Measurements from ENCODE around the gene SORCS3.

Gene SORCS3

DNA sequence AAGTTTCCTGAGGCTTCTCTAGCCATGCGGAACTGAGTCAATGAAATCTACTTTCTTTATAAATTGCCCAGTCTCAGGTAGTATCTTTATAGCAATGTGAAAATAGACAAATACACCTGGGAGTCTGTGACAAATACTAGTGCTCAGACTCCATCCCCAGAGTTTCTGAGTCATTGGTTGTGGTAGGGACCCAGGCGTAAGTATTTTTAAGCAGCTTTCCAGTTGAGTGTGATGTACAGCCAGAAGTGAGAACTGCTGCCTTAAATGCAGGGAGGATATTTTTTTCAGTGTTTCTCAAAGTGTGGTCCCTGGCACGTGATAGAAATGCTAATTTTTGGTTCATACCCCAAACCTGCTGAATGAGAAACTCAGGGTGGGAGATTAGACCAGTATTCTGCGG is 121.7 kb downstream of the SORCS3 start:
- Histone ChIP-seq H3K4me3 (no peak overlapping the region), H3K36me3 (no peaks in the 10 kb centered on the region), H3K27me3 (no peaks in the 10 kb centered on the region), H3K4me1 (peaks cover 0 to 6% (median 0%) of the 10 kb centered on the region in 10 experiments; a peak in 1 of 20 replicates), H3K9ac (no peak overlapping the region), H3K4me2 (no peak overlapping the region), H3K27ac (no peak overlapping the region), H3K9me3 (replicated peaks in 1 of 11) (no peaks in the 10 kb centered on the region), H4K20me1 (no peaks in the 10 kb centered on the region)
- no peak for TF ChIP-seq Cebpa-rat (IDR thresholded peaks at IDR 0.05)

GRCh38 chr10:104766341-104766740 is 125.3 kb downstream of the SORCS3 start:
- Histone ChIP-seq H3K27ac (no peak overlapping the region), H3K4me1 (peaks cover 0 to 10% (median 0%) of the 10 kb centered on the region in 10 experiments; a peak in 2 of 20 replicates), H3K36me3 (no peaks in the 10 kb centered on the region), H3K4me3 (no peak overlapping the region), H3K4me2 (no peak overlapping the region; a peak in 1 of 22 replicates), H3K27me3 (no peaks in the 10 kb centered on the region), H3K9ac (no peak overlapping the region), H3K9me3 (replicated peaks in 1 of 11) (no peaks in the 10 kb centered on the region), H4K20me1 (no peaks in the 10 kb centered on the region)
- no peak for TF ChIP-seq Cebpa-rat (IDR thresholded peaks at IDR 0.05)

GRCh38 chr10:104767282-104767681 is 126.2 kb downstream of the SORCS3 start:
- H3K27me3 ChIP-seq = no peaks in the 10 kb centered on the region
- TF ChIP-seq Cebpa-rat (IDR thresholded peaks at IDR 0.05) = no peak
- H3K9ac ChIP-seq = no peak overlapping the region
- H3K9me3 ChIP-seq (replicated peaks in 1 of 11) = no peaks in the 10 kb centered on the region
- no peaks in the 10 kb centered on the region for H4K20me1 ChIP-seq
- H3K27ac ChIP-seq = no peak overlapping the region
- peaks cover 0 to 10% (median 0%) of the 10 kb centered on the region in 10 experiments; a peak in 2 of 20 replicates for H3K4me1 ChIP-seq
- no peaks in the 10 kb centered on the region for H3K36me3 ChIP-seq
- H3K4me3 ChIP-seq = no peak overlapping the region
- H3K4me2 ChIP-seq = no peak overlapping the region

DNA sequence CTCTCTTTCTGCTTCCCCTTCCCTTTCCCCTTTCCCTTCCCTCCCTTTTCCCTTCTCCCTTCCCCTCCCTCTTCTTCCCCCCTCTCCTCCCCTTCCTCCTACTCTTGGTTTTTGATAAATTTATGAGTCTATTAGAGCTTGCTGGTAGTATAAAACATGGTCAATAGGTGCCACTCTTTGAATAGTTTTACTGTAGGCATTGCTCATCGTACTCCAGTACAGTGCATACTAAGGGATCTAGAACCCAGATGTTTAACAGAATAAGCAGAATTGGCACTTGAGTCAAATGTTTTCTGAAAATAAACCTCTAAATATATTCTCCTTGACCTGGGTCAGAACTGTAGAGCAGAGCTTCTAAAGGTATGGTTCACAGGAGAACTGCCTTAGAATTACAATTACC is 126.7 kb downstream of the SORCS3 start:
- H3K4me2 ChIP-seq = no peak overlapping the region
- no peak for TF ChIP-seq Cebpa-rat (IDR thresholded peaks at IDR 0.05)

DNA sequence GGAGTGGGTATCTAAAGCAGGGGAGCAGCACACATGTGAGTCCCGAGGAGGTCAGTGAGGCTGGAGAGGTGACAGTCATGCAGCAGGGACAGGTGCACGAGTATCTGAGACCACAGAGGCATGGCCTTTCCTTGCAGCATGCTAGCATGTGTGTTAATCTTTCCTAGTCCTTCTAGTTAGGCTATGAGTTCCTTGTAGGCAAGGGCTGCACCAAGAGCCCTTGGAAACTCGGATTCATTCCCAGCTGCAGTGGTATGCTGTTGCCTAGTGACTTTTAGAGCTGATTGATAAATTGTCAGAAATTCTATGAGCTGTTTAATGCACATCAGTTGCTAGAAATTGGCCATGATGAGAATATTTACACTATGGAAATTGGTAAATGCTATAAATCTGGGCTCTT is 132.0 kb downstream of the SORCS3 start:
- H3K36me3 ChIP-seq = no peaks in the 10 kb centered on the region
- no peak for TF ChIP-seq Cebpa-rat (IDR thresholded peaks at IDR 0.05)
- no peaks in the 10 kb centered on the region for H4K20me1 ChIP-seq
- no peak overlapping the region for H3K27ac ChIP-seq
- no peak overlapping the region for H3K4me2 ChIP-seq
- no peaks in the 10 kb centered on the region for H3K27me3 ChIP-seq
- H3K9me3 ChIP-seq (replicated peaks in 1 of 11) = no peaks in the 10 kb centered on the region
- no peak overlapping the region for H3K4me3 ChIP-seq
- H3K9ac ChIP-seq = no peak overlapping the region
- H3K4me1 ChIP-seq = peaks cover 0 to 6% (median 0%) of the 10 kb centered on the region in 10 experiments; a peak in 2 of 20 replicates

More for the DNA sequence above, 126.7 kb downstream of the SORCS3 start:
- no peak overlapping the region for H3K4me3 ChIP-seq
- no peaks in the 10 kb centered on the region for H3K9me3 ChIP-seq (replicated peaks in 1 of 11)
- no peaks in the 10 kb centered on the region for H3K27me3 ChIP-seq
- no peaks in the 10 kb centered on the region for H4K20me1 ChIP-seq
- H3K36me3 ChIP-seq = no peaks in the 10 kb centered on the region
- H3K27ac ChIP-seq = no peak overlapping the region
- H3K4me1 ChIP-seq = peaks cover 0 to 10% (median 0%) of the 10 kb centered on the region in 10 experiments; a peak in 2 of 20 replicates
- no peak overlapping the region for H3K9ac ChIP-seq

- Histone ChIP-seq H3K27ac (no peak overlapping the region), H4K20me1 (no peaks in the 10 kb centered on the region), H3K36me3 (no peaks in the 10 kb centered on the region), H3K4me3 (no peak overlapping the region), H3K4me2 (no peak overlapping the region), H3K9ac (no peak overlapping the region), H3K9me3 (replicated peaks in 1 of 11) (no peaks in the 10 kb centered on the region), H3K27me3 (no peaks in the 10 kb centered on the region), H3K4me1 (no peaks in the 10 kb centered on the region)
- TF ChIP-seq Cebpa-rat (IDR thresholded peaks at IDR 0.05) = no peak
Measured at GRCh38 chr10:104774234-104774633, 133.1 kb downstream of the SORCS3 start.

DNA sequence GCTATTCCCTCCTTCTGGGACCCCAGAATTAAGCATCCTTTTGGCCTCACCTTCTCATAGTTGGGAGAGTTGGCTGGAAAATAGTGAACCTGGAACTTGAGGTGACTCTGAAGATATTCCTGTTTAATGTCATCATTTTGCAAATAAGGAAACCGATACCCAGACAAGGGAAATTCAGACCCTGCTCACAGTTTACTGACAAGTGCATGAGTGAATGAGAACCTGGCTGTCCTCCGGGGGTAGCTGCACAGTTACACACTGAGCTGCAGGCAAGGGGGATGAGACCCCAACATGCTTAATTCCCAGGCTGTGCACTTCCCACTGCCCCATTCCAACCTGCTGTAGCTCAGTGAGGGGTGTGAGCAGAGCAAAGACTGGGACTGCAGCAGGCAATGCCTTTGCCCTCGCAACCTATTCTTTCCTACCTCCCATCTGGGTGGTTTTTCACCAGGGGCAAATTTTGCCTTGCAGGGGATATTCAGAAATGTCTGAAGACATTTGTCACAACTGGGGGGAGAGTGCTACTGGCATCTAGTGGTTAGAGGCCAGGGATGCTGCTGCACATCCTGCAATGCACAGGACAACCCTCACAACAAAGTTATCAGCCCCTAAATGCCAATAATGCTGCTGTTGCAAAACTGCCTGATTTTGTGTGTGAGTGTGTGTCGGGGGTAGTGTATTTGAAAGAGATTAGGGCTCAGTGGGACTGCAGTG is 136.2 kb downstream of the SORCS3 start:
- no peak for TF ChIP-seq Cebpa-rat (IDR thresholded peaks at IDR 0.05)
- Histone ChIP-seq H3K9ac (no peak overlapping the region), H3K4me2 (no peak overlapping the region), H3K27me3 (no peaks in the 10 kb centered on the region), H3K27ac (no peak overlapping the region), H3K4me1 (no peaks in the 10 kb centered on the region), H4K20me1 (no peaks in the 10 kb centered on the region), H3K9me3 (replicated peaks in 1 of 11) (no peaks in the 10 kb centered on the region), H3K36me3 (no peaks in the 10 kb centered on the region), H3K4me3 (no peak overlapping the region)

- Histone ChIP-seq H3K4me3 (no peak overlapping the region), H4K20me1 (no peaks in the 10 kb centered on the region), H3K9ac (no peak overlapping the region), H3K4me1 (no peaks in the 10 kb centered on the region), H3K36me3 (no peaks in the 10 kb centered on the region), H3K27ac (no peak overlapping the region), H3K27me3 (no peaks in the 10 kb centered on the region), H3K9me3 (replicated peaks in 1 of 11) (no peaks in the 10 kb centered on the region), H3K4me2 (no peak overlapping the region)
- no peak for TF ChIP-seq Cebpa-rat (IDR thresholded peaks at IDR 0.05)
Measured at GRCh38 chr10:104778371-104778770, 137.3 kb downstream of the SORCS3 start.

- Histone ChIP-seq H3K9me3 (replicated peaks in 1 of 11) (no peaks in the 10 kb centered on the region), H4K20me1 (no peaks in the 10 kb centered on the region), H3K27ac (no peak overlapping the region), H3K27me3 (no peaks in the 10 kb centered on the region), H3K36me3 (no peaks in the 10 kb centered on the region), H3K4me2 (no peak overlapping the region), H3K4me1 (no peaks in the 10 kb centered on the region), H3K9ac (no peak overlapping the region), H3K4me3 (no peak overlapping the region)
- no peak for TF ChIP-seq Cebpa-rat (IDR thresholded peaks at IDR 0.05)
Measured at GRCh38 chr10:104779701-104780100, 138.6 kb downstream of the SORCS3 start.

DNA sequence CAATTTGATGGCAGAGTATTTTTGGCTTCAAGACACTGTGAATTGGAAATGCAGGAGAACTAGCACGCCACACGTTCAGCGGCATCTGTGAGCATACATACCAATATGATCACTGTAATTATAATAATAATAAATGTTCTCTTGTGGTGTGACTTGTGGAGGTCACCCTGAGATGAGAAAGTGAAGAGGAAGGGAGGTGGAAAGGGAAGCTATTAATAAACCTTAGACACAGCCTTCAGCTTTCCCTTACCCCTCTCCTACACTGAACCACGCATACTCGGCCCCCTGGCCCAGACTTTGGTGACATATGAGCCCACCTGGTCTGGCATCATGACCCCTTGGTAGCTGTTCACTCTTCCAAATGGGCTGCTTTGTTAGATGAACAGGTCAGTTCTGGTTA is 139.1 kb downstream of the SORCS3 start:
- H3K9me3 ChIP-seq (replicated peaks in 1 of 11) = no peaks in the 10 kb centered on the region
- H3K27ac ChIP-seq = no peak overlapping the region
- H3K4me1 ChIP-seq = no peaks in the 10 kb centered on the region
- no peak for TF ChIP-seq Cebpa-rat (IDR thresholded peaks at IDR 0.05)
- no peak overlapping the region for H3K4me3 ChIP-seq
- H4K20me1 ChIP-seq = no peaks in the 10 kb centered on the region
- H3K9ac ChIP-seq = no peak overlapping the region
- no peak overlapping the region for H3K4me2 ChIP-seq
- no peaks in the 10 kb centered on the region for H3K36me3 ChIP-seq
- no peaks in the 10 kb centered on the region for H3K27me3 ChIP-seq
